ENCODE results near the gene PPP6C.

- TF ChIP-seq EZH2 (IDR thresholded peaks at IDR 0.05; ENCODE audit: insufficient read depth, poor library complexity, severe bottlenecking) = no peak
- no peak for TF ChIP-seq EZH2phosphoT487 (IDR thresholded peaks at IDR 0.05; ENCODE audit: insufficient read depth, low read depth)
Observed at GRCh38 chr9:125200216-125201047, 10.8 kb upstream of the PPP6C start, which contains the start of gene RABEPK.

All from GM23248 (cell line).